ENCODE measurements around the gene ARF5. TPM values are rescaled to one million over a fixed set of nuclear protein-coding genes. Genes with fewer than 3 reads are reported as not detected.

The ARF5 gene
- total RNA-seq, 4 donors from 2014 or later = 113 to 162 (median 141) TPM

GRCh38 chr7:127618775-127619174 lies 30.6 kb downstream of the ARF5 start:
- TF ChIP-seq POLR2AphosphoS5 (IDR thresholded peaks at IDR 0.05) = no peak
- TF ChIP-seq CTCF (IDR thresholded peaks at IDR 0.05) = no peak
- TF ChIP-seq EP300 (IDR thresholded peaks at IDR 0.05) = no peak
- TF ChIP-seq POLR2A (IDR thresholded peaks at IDR 0.05) = no peak
- no peak for ATAC-seq

GRCh38 chr7:127619681-127620405 lies 31.6 kb downstream of the ARF5 start:
- ATAC-seq = no peak
- no peaks in the 10 kb centered on the region for H3K9me3 ChIP-seq
- H3K27ac ChIP-seq = no peak overlapping the region
- TF ChIP-seq CTCF (IDR thresholded peaks at IDR 0.05) = no peak
- no peak for TF ChIP-seq POLR2A (IDR thresholded peaks at IDR 0.05)
- no peak for TF ChIP-seq EP300 (IDR thresholded peaks at IDR 0.05)
- TF ChIP-seq POLR2AphosphoS5 (IDR thresholded peaks at IDR 0.05) = no peak
- WGBS, 2 donors (ENCODE audit: low coverage in 1 of 2) = 1 to 15% methylated on average over 4 to 15 of the region's 27 CpGs
- no peaks in the 10 kb centered on the region for H3K4me1 ChIP-seq
- H3K36me3 ChIP-seq = no peaks in the 10 kb centered on the region
- peaks cover 69% of the 10 kb centered on the region for H3K27me3 ChIP-seq
- H3K4me3 ChIP-seq = no peak overlapping the region

More at GRCh38 chr7:127618775-127619174, 30.6 kb downstream of the ARF5 start:
- WGBS, 2 donors (ENCODE audit: low coverage in 1 of 2) = 60% methylated on average over 1 of the region's 1 CpG; no CpG with 5 or more reads in 1 of the 2 donors
- no peak overlapping the region for H3K4me3 ChIP-seq
- no peak overlapping the region for H3K27ac ChIP-seq
- no peaks in the 10 kb centered on the region for H3K36me3 ChIP-seq
- H3K27me3 ChIP-seq = peaks cover 79% of the 10 kb centered on the region
- H3K4me1 ChIP-seq = no peaks in the 10 kb centered on the region
- no peaks in the 10 kb centered on the region for H3K9me3 ChIP-seq

GRCh38 chr7:127620406-127621233 lies 32.4 kb downstream of the ARF5 start:
- Histone ChIP-seq H3K4me1 (no peaks in the 10 kb centered on the region), H3K36me3 (no peaks in the 10 kb centered on the region), H3K9me3 (no peaks in the 10 kb centered on the region), H3K27me3 (peaks cover 62% of the 10 kb centered on the region), H3K27ac (no peak overlapping the region), H3K4me3 (no peak overlapping the region)
- WGBS, 2 donors (ENCODE audit: low coverage in 1 of 2) = 4 to 20% methylated on average over 1 to 11 of the region's 24 CpGs
- no peak for ATAC-seq
- no peak for TF ChIP-seq POLR2A (IDR thresholded peaks at IDR 0.05)
- TF ChIP-seq EP300 (IDR thresholded peaks at IDR 0.05) = no peak
- no peak for TF ChIP-seq POLR2AphosphoS5 (IDR thresholded peaks at IDR 0.05)
- TF ChIP-seq CTCF (IDR thresholded peaks at IDR 0.05) = no peak

- Histone ChIP-seq H3K4me1 (no peaks in the 10 kb centered on the region), H3K36me3 (no peaks in the 10 kb centered on the region), H3K4me3 (no peak overlapping the region), H3K9me3 (no peaks in the 10 kb centered on the region), H3K27me3 (peaks cover 14% of the 10 kb centered on the region), H3K27ac (no peak overlapping the region)
- TF ChIP-seq EP300 (IDR thresholded peaks at IDR 0.05) (no peak), CTCF (IDR thresholded peaks at IDR 0.05) (no peak), POLR2A (IDR thresholded peaks at IDR 0.05) (no peak), POLR2AphosphoS5 (IDR thresholded peaks at IDR 0.05) (no peak)
- ATAC-seq = no peak
These were observed 37.1 kb downstream of the ARF5 start for GRCh38 chr7:127625331-127625730.
